DND-41 (cell line): ENCODE data around the gene PHF13.

Experiments used
- ATAC-seq: fragments of 200-7000 bp; cut with Tn5 transposase; 3 replicates; pipeline ENCODE4 v1.9.1; 2021; ENCODE audit warnings: low read depth; ENCODE audit not compliant: insufficient read depth
- DNase-seq: peaks from one replicate; pipeline ENCODE4 v3.0.0-alpha.2; 2020
- H2AFZ ChIP-seq: 2 replicates; pipeline ENCODE4 v1.6.0; 2012; ENCODE audit warnings: low read depth, low read length
- H3K27ac ChIP-seq: 2 replicates; pipeline ENCODE4 v1.5.1; 2012; ENCODE audit warnings: low read length, inconsistent platforms
- H3K27me3 ChIP-seq: fragments of 200-600 bp; sonication (generic); 2 replicates; pipeline ENCODE4 v1.6.0; 2012; ENCODE audit warnings: low read length, mild to moderate bottlenecking, inconsistent platforms; ENCODE audit not compliant: insufficient read depth, poor library complexity
- H3K36me3 ChIP-seq: 2 replicates; pipeline ENCODE4 v1.5.1; 2012; ENCODE audit warnings: low read length, inconsistent platforms; ENCODE audit not compliant: insufficient read depth
- H3K4me1 ChIP-seq: 2 replicates; pipeline ENCODE4 v1.5.1; 2012; ENCODE audit warnings: mild to moderate bottlenecking, low read length; ENCODE audit not compliant: insufficient read depth
- H3K4me2 ChIP-seq: 2 replicates; pipeline ENCODE4 v1.6.0; 2012; ENCODE audit warnings: mild to moderate bottlenecking, moderate library complexity, low read length, inconsistent platforms; ENCODE audit not compliant: insufficient read depth
- H3K4me3 ChIP-seq, 2 experiments: fragments of 200-600 bp in 1 of 2; shearing (Covaris generic) in 1 of 2; 2 replicates each; pipeline ENCODE4 v1.5.1; 2012 to 2016; ENCODE audit warnings: inconsistent platforms in 2 of 2, low read length in 2 of 2, mild to moderate bottlenecking in 2 of 2, low read depth in 1 of 2, moderate library complexity in 1 of 2
- H3K79me2 ChIP-seq: 2 replicates; pipeline ENCODE4 v1.6.0; 2012; ENCODE audit warnings: low read length, inconsistent platforms; ENCODE audit not compliant: insufficient read depth
- H3K9ac ChIP-seq: 2 replicates; pipeline ENCODE4 v1.6.0; 2012; ENCODE audit warnings: low read depth, mild to moderate bottlenecking, inconsistent platforms, low read length, moderate library complexity
- H3K9me3 ChIP-seq: 2 replicates; pipeline ENCODE4 v1.5.1; 2012; ENCODE audit warnings: low read length, moderate library complexity, mild to moderate bottlenecking, inconsistent platforms; ENCODE audit not compliant: insufficient read depth, severe bottlenecking
- H4K20me1 ChIP-seq: 2 replicates; pipeline ENCODE4 v1.6.0; 2012; ENCODE audit warnings: low read length; ENCODE audit not compliant: insufficient read depth
- EZH2 ChIP-seq: IDR thresholded peaks from 3 replicates; pipeline ENCODE4 v1.6.1; 2012; ENCODE audit warnings: borderline replicate concordance, low read depth, mild to moderate bottlenecking, moderate library complexity, low read length, inconsistent platforms; ENCODE audit not compliant: severe bottlenecking
- TF ChIP-seq, protein P1 (sequence below): IDR thresholded peaks from 2 replicates; pipeline ENCODE4 v1.5.1; 2012; ENCODE audit warnings: borderline replicate concordance, low read length, moderate library complexity, mild to moderate bottlenecking; ENCODE audit not compliant: poor library complexity, severe bottlenecking; ENCODE audit errors: extremely low read depth

The PHF13 gene

GRCh38 chr1:6577831-6578525 is 35.6 kb upstream of the PHF13 start:
- no peak overlapping the region for H3K4me2 ChIP-seq
- peaks cover 31% of the 10 kb centered on the region for H3K4me1 ChIP-seq
- H3K36me3 ChIP-seq: peaks cover 10% of the 10 kb centered on the region; the same call in 1 of the 2 replicates
- no peak overlapping the region for H3K27ac ChIP-seq
- no peaks in the 10 kb centered on the region for H3K9me3 ChIP-seq
- no peaks in the 10 kb centered on the region for H3K27me3 ChIP-seq
- H3K4me3 ChIP-seq: no peak overlapping the region
- no peak overlapping the region for H3K9ac ChIP-seq
- no peak overlapping the region for H2AFZ ChIP-seq
- H3K79me2 ChIP-seq: peaks cover 26% of the 10 kb centered on the region
- ATAC-seq: no peak
- no peak for DNase-seq
- TF ChIP-seq, protein P1, sequence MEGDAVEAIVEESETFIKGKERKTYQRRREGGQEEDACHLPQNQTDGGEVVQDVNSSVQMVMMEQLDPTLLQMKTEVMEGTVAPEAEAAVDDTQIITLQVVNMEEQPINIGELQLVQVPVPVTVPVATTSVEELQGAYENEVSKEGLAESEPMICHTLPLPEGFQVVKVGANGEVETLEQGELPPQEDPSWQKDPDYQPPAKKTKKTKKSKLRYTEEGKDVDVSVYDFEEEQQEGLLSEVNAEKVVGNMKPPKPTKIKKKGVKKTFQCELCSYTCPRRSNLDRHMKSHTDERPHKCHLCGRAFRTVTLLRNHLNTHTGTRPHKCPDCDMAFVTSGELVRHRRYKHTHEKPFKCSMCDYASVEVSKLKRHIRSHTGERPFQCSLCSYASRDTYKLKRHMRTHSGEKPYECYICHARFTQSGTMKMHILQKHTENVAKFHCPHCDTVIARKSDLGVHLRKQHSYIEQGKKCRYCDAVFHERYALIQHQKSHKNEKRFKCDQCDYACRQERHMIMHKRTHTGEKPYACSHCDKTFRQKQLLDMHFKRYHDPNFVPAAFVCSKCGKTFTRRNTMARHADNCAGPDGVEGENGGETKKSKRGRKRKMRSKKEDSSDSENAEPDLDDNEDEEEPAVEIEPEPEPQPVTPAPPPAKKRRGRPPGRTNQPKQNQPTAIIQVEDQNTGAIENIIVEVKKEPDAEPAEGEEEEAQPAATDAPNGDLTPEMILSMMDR: no peak
- no peak for TF ChIP-seq EZH2
- H4K20me1 ChIP-seq: peaks cover 12% of the 10 kb centered on the region

GRCh38 chr1:6578624-6579373 is 34.7 kb upstream of the PHF13 start:
- no peak for TF ChIP-seq EZH2
- TF ChIP-seq, protein P1: no peak
- Histone ChIP-seq H3K9ac (peak overlapping the region; percentile 75; the same call in 1 of the 2 replicates), H3K36me3 (peaks cover 10% of the 10 kb centered on the region; the same call in 1 of the 2 replicates), H3K4me1 (peaks cover 31% of the 10 kb centered on the region), H2AFZ (peak overlapping the region; percentile 76), H4K20me1 (peaks cover 12% of the 10 kb centered on the region), H3K9me3 (no peaks in the 10 kb centered on the region), H3K4me2 (peak overlapping the region; percentile 100), H3K27ac (peak overlapping the region; percentile 67), H3K79me2 (peaks cover 26% of the 10 kb centered on the region), H3K27me3 (no peaks in the 10 kb centered on the region), H3K4me3 (peak overlapping the region in 1 of 2 experiments; percentile 96; a peak in 1 of 4 replicates)
- DNase-seq: no peak
- no peak for ATAC-seq

DNA sequence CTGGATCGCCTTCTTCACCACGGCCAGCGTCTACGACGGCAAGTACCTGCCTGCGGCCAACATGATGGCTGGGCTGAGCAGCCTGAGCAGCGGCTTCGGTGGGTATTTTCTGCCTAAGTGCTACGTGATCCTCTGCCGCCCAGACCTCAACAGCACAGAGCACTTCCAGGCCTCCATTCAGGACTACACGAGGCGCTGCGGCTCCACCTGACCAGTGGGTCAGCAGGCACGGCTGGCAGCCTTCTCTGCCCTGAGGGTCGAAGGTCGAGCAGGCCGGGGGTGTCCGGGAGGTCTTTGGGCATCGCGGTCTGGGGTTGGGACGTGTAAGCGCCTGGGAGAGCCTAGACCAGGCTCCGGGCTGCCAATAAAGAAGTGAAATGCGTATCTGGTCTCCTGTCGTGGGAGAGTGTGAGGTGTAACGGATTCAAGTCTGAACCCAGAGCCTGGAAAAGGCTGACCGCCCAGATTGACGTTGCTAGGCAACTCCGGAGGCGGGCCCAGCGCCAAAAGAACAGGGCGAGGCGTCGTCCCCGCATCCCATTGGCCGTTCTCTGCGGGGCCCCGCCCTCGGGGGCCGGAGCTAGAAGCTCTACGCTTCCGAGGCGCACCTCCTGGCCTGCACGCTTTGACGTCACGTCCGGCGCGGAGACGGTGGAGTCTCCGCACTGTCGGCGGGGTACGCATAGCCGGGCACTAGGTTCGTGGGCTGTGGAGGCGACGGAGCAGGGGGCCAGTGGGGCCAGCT is 34.0 kb upstream of the PHF13 start, which contains the start of gene ZBTB48:
TSS of gene ZBTB48 (plus strand) at position 621 of the 745 bp plus-strand sequence. CDS start 616 bp downstream, outside the sequence.
- Histone ChIP-seq H3K36me3 (peaks cover 10% of the 10 kb centered on the region; the same call in 1 of the 2 replicates), H3K27me3 (no peaks in the 10 kb centered on the region), H3K4me1 (peaks cover 31% of the 10 kb centered on the region), H3K79me2 (peaks cover 26% of the 10 kb centered on the region), H4K20me1 (peaks cover 16% of the 10 kb centered on the region), H3K27ac (peak within 1 kb of the TSS; percentile 68), H3K9ac (peak within 1 kb of the TSS; percentile 75), H3K9me3 (no peaks in the 10 kb centered on the region), H3K4me2 (peak within 1 kb of the TSS; percentile 100), H2AFZ (peak within 1 kb of the TSS; percentile 77), H3K4me3 (peak within 1 kb of the TSS; percentile 75 to 96; a peak in 3 of 4 replicates)
- peak; percentile 99 for ATAC-seq
- peak; percentile 97 for DNase-seq
- TF ChIP-seq, protein P1: no peak
- no peak for TF ChIP-seq EZH2
